HL-60 (cell line): ENCODE data around the gene NHSL2.

ENCODE experiments used
- DNase-seq, 2 experiments: peaks; one replicate each; pipeline ENCODE4 v3.0.0-alpha.2; 2010 to 2020; ENCODE audit warnings: low read depth in 1 of 2, low spot score in 1 of 2
- H3K27ac ChIP-seq: fragments of 250-450 bp; sonication (Bioruptor Pico); replicated peaks from 2 replicates; pipeline ENCODE4 v1.5.1; 2020; ENCODE audit warnings: mild to moderate bottlenecking, moderate library complexity
- H3K27me3 ChIP-seq: fragments of 250-450 bp; sonication (Bioruptor Pico); 2 replicates; pipeline ENCODE4 v1.5.1; 2021; ENCODE audit warnings: mild to moderate bottlenecking, moderate library complexity; ENCODE audit not compliant: insufficient read depth, poor library complexity, severe bottlenecking
- H3K4me3 ChIP-seq: replicated peaks from 2 replicates; pipeline ENCODE4 v1.5.1; 2011; ENCODE audit warnings: mild to moderate bottlenecking, control low read depth, low read length; ENCODE audit not compliant: insufficient read depth
- GABPA ChIP-seq: IDR thresholded peaks from 2 replicates; pipeline ENCODE4 v1.6.1; 2012; ENCODE audit warnings: low read depth
- POLR2AphosphoS5 ChIP-seq: IDR thresholded peaks from 2 replicates; pipeline ENCODE4 v1.6.1; 2012; ENCODE audit warnings: low read depth
- SPI1 ChIP-seq: IDR thresholded peaks from 2 replicates; pipeline ENCODE4 v1.6.1; 2012; ENCODE audit warnings: low read depth, mild to moderate bottlenecking, borderline replicate concordance
- TF ChIP-seq, protein P1 (sequence below): IDR thresholded peaks from 2 replicates; pipeline ENCODE4 v1.6.1; 2012; ENCODE audit warnings: low read depth; ENCODE audit not compliant: insufficient replicate concordance
- TF ChIP-seq, protein P2 (sequence below): IDR thresholded peaks from one replicate; pipeline ENCODE4 v1.5.1; 2011; ENCODE audit warnings: low read length, control low read depth, inconsistent platforms; ENCODE audit not compliant: insufficient read depth

The NHSL2 gene

DNA sequence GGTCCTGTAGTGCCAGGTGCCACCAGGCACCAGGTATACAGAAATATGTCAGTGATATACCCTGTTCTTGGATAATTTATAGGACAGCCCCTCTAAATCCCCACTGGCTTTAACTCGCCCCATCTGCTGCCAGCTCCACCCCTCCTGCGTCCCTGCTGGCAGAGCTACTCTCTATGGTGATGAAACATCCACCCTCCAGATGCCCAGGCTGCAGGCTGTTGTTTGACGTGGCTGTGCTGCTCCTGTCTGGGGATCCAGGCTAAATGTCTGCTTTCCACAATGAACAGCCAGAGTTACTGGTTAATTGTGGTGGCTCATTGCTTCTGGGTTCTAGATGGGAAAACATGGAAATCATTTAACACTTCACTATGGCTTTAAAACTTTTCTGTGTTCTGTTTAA, 12.9 kb downstream of the NHSL2 start:
- H3K4me3 ChIP-seq, result no peak overlapping the region
- TF ChIP-seq, protein P1, sequence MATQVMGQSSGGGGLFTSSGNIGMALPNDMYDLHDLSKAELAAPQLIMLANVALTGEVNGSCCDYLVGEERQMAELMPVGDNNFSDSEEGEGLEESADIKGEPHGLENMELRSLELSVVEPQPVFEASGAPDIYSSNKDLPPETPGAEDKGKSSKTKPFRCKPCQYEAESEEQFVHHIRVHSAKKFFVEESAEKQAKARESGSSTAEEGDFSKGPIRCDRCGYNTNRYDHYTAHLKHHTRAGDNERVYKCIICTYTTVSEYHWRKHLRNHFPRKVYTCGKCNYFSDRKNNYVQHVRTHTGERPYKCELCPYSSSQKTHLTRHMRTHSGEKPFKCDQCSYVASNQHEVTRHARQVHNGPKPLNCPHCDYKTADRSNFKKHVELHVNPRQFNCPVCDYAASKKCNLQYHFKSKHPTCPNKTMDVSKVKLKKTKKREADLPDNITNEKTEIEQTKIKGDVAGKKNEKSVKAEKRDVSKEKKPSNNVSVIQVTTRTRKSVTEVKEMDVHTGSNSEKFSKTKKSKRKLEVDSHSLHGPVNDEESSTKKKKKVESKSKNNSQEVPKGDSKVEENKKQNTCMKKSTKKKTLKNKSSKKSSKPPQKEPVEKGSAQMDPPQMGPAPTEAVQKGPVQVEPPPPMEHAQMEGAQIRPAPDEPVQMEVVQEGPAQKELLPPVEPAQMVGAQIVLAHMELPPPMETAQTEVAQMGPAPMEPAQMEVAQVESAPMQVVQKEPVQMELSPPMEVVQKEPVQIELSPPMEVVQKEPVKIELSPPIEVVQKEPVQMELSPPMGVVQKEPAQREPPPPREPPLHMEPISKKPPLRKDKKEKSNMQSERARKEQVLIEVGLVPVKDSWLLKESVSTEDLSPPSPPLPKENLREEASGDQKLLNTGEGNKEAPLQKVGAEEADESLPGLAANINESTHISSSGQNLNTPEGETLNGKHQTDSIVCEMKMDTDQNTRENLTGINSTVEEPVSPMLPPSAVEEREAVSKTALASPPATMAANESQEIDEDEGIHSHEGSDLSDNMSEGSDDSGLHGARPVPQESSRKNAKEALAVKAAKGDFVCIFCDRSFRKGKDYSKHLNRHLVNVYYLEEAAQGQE, result no peak
- TF ChIP-seq GABPA (no peak), SPI1 (no peak), POLR2AphosphoS5 (no peak)
- TF ChIP-seq, protein P2, sequence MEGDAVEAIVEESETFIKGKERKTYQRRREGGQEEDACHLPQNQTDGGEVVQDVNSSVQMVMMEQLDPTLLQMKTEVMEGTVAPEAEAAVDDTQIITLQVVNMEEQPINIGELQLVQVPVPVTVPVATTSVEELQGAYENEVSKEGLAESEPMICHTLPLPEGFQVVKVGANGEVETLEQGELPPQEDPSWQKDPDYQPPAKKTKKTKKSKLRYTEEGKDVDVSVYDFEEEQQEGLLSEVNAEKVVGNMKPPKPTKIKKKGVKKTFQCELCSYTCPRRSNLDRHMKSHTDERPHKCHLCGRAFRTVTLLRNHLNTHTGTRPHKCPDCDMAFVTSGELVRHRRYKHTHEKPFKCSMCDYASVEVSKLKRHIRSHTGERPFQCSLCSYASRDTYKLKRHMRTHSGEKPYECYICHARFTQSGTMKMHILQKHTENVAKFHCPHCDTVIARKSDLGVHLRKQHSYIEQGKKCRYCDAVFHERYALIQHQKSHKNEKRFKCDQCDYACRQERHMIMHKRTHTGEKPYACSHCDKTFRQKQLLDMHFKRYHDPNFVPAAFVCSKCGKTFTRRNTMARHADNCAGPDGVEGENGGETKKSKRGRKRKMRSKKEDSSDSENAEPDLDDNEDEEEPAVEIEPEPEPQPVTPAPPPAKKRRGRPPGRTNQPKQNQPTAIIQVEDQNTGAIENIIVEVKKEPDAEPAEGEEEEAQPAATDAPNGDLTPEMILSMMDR, result no peak
- no peak overlapping the region for H3K27ac ChIP-seq
- no peaks in the 10 kb centered on the region for H3K27me3 ChIP-seq
- DNase-seq, result no peak

DNA sequence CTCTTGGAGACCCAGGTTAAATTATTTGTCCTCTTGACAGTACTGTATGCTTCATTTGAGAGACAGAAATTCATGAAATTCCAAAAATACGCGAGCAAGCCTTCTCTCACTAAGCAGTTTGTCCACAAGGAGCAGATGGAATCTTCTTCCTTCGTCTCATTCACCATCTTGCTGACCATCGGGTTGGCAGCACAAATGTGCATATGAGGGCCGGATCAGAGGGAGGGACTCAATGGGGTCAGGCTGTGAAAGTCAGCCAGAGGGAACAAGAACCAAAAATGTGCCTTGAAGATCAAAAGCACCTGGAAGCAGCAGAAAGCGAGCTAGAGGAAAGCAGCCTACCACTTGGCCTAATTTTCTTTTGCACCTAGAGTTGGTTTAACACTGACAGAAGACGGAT, 16.4 kb downstream of the NHSL2 start:
- Histone ChIP-seq H3K27ac (no peak overlapping the region), H3K27me3 (no peaks in the 10 kb centered on the region), H3K4me3 (no peak overlapping the region)
- DNase-seq, result no peak
- TF ChIP-seq SPI1 (no peak), GABPA (no peak), POLR2AphosphoS5 (no peak)
- TF ChIP-seq, protein P2, result no peak
- TF ChIP-seq, protein P1, result no peak

DNA sequence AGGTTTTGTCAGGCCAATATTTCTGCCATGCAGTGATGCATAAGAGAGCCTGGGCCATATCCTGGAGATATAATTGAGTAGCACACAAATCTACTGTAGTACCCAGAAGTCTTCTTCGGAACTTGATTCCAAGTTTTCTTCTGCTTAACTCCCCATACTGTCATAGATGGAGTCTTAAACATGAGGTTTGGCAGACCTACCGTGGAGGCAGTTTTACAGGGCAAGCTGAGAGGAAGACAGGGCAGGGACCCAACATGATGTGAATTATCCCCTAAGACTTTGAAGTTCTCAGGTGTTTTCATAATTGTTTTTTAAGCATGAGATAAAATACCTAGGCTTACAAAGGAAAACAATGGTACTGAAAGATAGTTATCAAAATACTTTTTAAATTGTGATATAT, 18.2 kb downstream of the NHSL2 start:
- Histone ChIP-seq H3K27ac (no peak overlapping the region), H3K27me3 (no peaks in the 10 kb centered on the region), H3K4me3 (no peak overlapping the region)
- DNase-seq, result no peak
- TF ChIP-seq GABPA (no peak), POLR2AphosphoS5 (no peak), SPI1 (no peak)
- TF ChIP-seq, protein P1, result no peak
- TF ChIP-seq, protein P2, result no peak
